Activated naive CD8-positive, alpha-beta T cell treated with anti-CD3 and anti-CD28 coated beads for 36 hours (primary cell): ENCODE data around the gene TSPAN32. TPM values are rescaled to one million over a fixed set of nuclear protein-coding genes. Genes with fewer than 3 reads are reported as not detected.
A peak's percentile ranks its signal among the peaks of the same experiment; 100 is the strongest.

ENCODE experiments used
- DNase-seq: peaks from one replicate; pipeline ENCODE4 v3.0.0; 2021
- H3K27ac Mint-ChIP-seq: one replicate; pipeline ENCODE4 v1.8.0; 2022; ENCODE audit warnings: mild to moderate bottlenecking, moderate library complexity, mixed read lengths
- H3K27me3 Mint-ChIP-seq: one replicate; pipeline ENCODE4 v1.8.0; 2022; ENCODE audit warnings: mild to moderate bottlenecking, mixed read lengths
- H3K36me3 Mint-ChIP-seq: one replicate; pipeline ENCODE4 v1.8.0; 2021; ENCODE audit warnings: mild to moderate bottlenecking, mixed read lengths
- H3K4me1 Mint-ChIP-seq: one replicate; pipeline ENCODE4 v1.8.0; 2021; ENCODE audit warnings: mixed read lengths
- H3K4me3 Mint-ChIP-seq: one replicate; pipeline ENCODE4 v1.8.0; 2022; ENCODE audit warnings: mild to moderate bottlenecking, moderate library complexity, mixed read lengths
- H3K9me3 Mint-ChIP-seq: one replicate; pipeline ENCODE4 v1.8.0; 2022; ENCODE audit warnings: mixed read lengths
- total RNA-seq, 2 experiments: library from RNA; stranded (reverse); gene quantifications; one replicate each; pipeline ENCODE4 v1.2.3, GENCODE V29; 2021

Gene TSPAN32
- total RNA-seq, 2 experiments from 2014 or later, result 5.4 to 5.5 TPM

GRCh38 chr11:2302306-2302895 lies 588 bp downstream of the TSPAN32 start:
- peak overlapping the region; percentile 91 for H3K27ac Mint-ChIP-seq
- H3K36me3 Mint-ChIP-seq, result no peaks in the 10 kb centered on the region
- H3K9me3 Mint-ChIP-seq, result no peaks in the 10 kb centered on the region
- H3K27me3 Mint-ChIP-seq, result no peaks in the 10 kb centered on the region
- H3K4me3 Mint-ChIP-seq, result peak overlapping the region; percentile 86
- peak; percentile 48 for DNase-seq
- peaks cover 52% of the 10 kb centered on the region for H3K4me1 Mint-ChIP-seq

DNA sequence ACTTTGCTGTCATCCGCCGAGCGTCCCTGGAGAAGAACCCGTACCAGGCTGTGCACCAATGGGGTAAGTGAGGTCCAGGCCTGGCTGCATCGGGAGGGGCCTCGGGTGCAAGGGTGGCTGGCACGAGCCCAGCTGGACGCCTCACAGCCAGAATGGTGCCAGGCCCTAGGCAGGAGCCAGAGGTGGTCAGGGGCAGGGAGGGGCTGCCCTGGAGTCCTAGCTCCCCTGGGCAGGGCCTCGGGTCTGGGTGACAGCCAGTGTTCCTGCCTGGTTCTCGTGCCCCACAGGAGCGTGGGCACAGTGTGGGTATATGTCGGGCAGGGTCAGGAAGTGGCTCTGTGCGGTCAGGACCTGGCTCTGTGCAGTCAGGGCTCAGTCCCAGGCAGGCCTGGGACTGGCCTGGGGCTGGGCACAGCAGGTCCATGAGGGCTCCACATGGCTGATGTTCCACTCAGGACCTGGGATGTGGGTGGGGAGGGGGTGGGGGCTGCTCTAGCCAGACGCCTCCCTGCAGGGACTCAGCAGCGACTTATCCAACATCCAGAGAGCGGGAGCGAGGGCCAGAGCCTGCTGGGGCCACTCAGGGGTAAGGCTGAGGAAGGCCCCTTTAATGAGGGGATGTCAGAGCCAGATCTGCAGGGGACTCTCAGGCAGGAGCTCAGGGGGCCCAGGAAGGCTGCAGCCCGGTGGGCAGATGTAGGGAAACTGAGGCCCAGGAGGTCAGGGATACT lies 1.2 kb downstream of the TSPAN32 start:
- DNase-seq, result no peak
- H3K9me3 Mint-ChIP-seq, result no peaks in the 10 kb centered on the region
- peak overlapping the region; percentile 86 for H3K4me3 Mint-ChIP-seq
- peaks cover 50% of the 10 kb centered on the region for H3K4me1 Mint-ChIP-seq
- no peaks in the 10 kb centered on the region for H3K36me3 Mint-ChIP-seq
- H3K27ac Mint-ChIP-seq, result peak overlapping the region; percentile 81
- H3K27me3 Mint-ChIP-seq, result no peaks in the 10 kb centered on the region

GRCh38 chr11:2303627-2304505 lies 2.1 kb downstream of the TSPAN32 start:
- Mint-ChIP-seq H3K27me3 (no peaks in the 10 kb centered on the region), H3K4me1 (peaks cover 49% of the 10 kb centered on the region), H3K36me3 (no peaks in the 10 kb centered on the region), H3K9me3 (no peaks in the 10 kb centered on the region), H3K4me3 (peak overlapping the region; percentile 86), H3K27ac (peak overlapping the region; percentile 63)
- DNase-seq, result no peak

DNA sequence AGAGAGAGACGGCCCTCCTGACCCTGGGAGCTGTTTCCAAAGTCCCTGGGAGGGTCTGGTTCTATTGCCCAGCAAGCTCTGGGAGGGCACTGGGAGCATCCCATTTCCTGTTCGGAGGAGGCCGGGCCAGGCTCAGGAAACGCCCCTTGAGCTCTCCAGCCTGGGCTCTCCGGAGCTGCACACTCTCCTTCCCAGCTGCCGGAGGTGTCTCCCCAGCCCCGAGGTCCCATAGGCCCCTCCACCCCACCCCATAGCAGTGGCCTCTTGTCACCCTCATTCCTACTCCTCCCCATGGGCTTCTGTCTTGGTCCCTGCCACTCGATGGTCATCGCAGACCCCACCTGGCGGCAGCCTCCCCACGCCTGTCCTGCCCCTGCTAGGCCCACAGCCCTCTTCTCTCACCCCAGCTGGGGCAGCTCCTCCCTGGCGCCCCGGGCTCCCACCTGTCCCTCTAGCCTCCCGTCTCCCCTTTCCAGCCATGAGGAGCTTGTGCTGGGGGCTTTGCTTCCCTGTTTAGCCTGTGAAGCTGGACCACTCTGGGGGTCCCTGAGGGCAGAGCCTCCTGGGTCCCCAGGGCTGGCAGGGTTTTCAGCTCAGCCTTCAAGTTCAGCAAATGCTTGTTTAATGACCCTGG lies 2.8 kb downstream of the TSPAN32 start:
- Mint-ChIP-seq H3K27me3 (no peaks in the 10 kb centered on the region), H3K9me3 (no peaks in the 10 kb centered on the region), H3K36me3 (no peaks in the 10 kb centered on the region), H3K4me1 (peaks cover 45% of the 10 kb centered on the region), H3K27ac (peak overlapping the region; percentile 67), H3K4me3 (peak overlapping the region; percentile 36)
- no peak for DNase-seq

- H3K4me1 Mint-ChIP-seq, result peaks cover 43% of the 10 kb centered on the region
- no peaks in the 10 kb centered on the region for H3K27me3 Mint-ChIP-seq
- no peaks in the 10 kb centered on the region for H3K36me3 Mint-ChIP-seq
- peak overlapping the region; percentile 36 for H3K4me3 Mint-ChIP-seq
- no peaks in the 10 kb centered on the region for H3K9me3 Mint-ChIP-seq
- H3K27ac Mint-ChIP-seq, result peak overlapping the region; percentile 67
- DNase-seq, result peak; percentile 85
These were observed 3.4 kb downstream of the TSPAN32 start for GRCh38 chr11:2305140-2305778.

DNA sequence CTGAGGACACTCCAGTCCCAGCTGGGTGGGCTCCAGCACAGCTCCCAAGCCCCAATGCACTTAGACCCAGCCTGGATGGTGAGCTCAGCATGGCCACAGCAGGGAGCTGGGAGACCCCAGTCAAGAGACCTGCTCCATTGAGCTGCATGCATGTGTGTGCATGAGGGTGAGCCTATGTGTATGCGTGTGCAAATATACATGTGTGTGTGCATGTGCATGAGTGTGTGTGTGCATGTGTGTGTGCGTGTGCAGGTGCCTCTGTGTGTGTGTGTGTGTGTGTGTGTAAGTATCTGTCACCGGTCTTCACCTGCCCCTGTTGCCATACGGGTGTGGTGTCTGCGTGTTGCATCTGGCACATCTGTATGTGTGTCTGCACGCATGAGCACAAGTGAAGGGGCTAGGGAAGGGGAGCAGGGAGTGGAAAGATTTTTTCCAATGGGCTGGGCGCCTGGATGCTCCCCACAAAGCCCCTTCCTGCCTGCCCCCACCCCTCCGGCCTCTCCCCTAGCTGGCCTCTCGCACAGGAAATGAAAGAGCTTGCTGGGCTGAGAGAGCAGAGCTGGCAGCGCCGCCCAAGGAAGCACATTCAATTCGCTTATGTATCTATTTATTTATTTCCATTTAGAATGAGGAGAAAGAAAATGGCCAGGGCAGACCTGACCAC lies 4.1 kb downstream of the TSPAN32 start:
- H3K4me3 Mint-ChIP-seq, result peak overlapping the region; percentile 68
- H3K9me3 Mint-ChIP-seq, result no peaks in the 10 kb centered on the region
- DNase-seq, result peak; percentile 38
- H3K27me3 Mint-ChIP-seq, result no peaks in the 10 kb centered on the region
- peaks cover 38% of the 10 kb centered on the region for H3K4me1 Mint-ChIP-seq
- peak overlapping the region; percentile 89 for H3K27ac Mint-ChIP-seq
- no peaks in the 10 kb centered on the region for H3K36me3 Mint-ChIP-seq

DNA sequence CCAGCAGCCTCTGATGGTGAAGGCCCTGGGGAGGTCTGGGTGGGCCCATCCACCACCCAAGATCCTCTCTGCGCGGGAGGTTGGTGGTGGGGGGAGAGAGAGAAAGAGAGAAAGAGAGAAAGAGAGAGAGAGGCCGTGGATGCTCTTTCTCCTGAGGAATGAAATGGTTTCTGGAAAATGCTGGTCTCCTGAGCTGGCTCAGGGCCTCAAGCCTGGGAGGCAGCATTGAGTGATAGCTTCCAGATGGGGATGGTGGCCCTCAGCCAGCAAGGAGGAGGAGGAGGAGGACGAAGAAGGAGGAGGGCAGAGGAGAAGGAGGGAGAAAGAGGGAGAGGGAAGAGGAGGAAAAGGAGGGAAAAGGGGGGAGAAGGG lies 4.6 kb downstream of the TSPAN32 start:
- H3K4me3 Mint-ChIP-seq, result peak overlapping the region; percentile 68
- peak overlapping the region; percentile 89 for H3K27ac Mint-ChIP-seq
- H3K9me3 Mint-ChIP-seq, result no peaks in the 10 kb centered on the region
- H3K4me1 Mint-ChIP-seq, result peaks cover 36% of the 10 kb centered on the region
- H3K36me3 Mint-ChIP-seq, result no peaks in the 10 kb centered on the region
- no peaks in the 10 kb centered on the region for H3K27me3 Mint-ChIP-seq
- no peak for DNase-seq

DNA sequence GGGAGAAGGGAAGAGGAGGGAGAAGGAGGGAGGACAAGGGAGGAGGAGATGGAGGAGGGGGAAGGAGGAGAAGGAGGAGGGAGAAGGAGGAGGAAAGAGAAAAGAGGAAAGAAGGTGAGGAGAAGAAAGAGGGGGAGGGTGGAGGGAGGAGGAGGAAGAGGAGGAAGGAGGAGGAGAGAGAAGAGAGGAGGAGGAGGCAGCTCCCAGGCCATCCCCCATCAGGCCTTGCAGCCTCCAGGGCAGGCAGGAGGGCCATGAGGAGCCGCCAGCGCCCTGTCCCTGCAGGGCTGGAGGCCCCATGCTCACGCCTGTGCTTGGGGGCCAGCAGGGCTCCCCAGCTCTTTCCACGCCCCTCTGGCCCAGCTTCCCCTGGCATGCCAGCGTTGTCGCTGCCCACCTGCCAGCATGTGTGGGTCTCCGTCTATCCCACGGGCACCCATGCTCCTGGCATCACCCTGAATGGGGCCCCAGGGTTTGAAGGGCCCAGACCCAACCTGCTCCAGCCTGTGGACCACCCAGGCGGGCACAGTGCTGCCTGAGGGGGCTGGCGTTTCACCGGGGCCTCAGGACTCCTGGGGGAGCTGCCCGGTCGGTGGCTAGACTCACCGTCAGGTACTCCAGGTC lies 5.2 kb downstream of the TSPAN32 start:
- peak overlapping the region; percentile 20 for H3K27ac Mint-ChIP-seq
- no peaks in the 10 kb centered on the region for H3K36me3 Mint-ChIP-seq
- H3K27me3 Mint-ChIP-seq, result no peaks in the 10 kb centered on the region
- H3K4me1 Mint-ChIP-seq, result peaks cover 31% of the 10 kb centered on the region
- no peak for DNase-seq
- no peak overlapping the region for H3K4me3 Mint-ChIP-seq
- H3K9me3 Mint-ChIP-seq, result no peaks in the 10 kb centered on the region

- no peak overlapping the region for H3K4me3 Mint-ChIP-seq
- H3K36me3 Mint-ChIP-seq, result no peaks in the 10 kb centered on the region
- DNase-seq, result no peak
- peaks cover 30% of the 10 kb centered on the region for H3K4me1 Mint-ChIP-seq
- peak overlapping the region; percentile 62 for H3K27ac Mint-ChIP-seq
- no peaks in the 10 kb centered on the region for H3K9me3 Mint-ChIP-seq
- no peaks in the 10 kb centered on the region for H3K27me3 Mint-ChIP-seq
These were observed 5.9 kb downstream of the TSPAN32 start for GRCh38 chr11:2307501-2308331.

- H3K27ac Mint-ChIP-seq, result no peak overlapping the region
- no peak overlapping the region for H3K4me3 Mint-ChIP-seq
- no peaks in the 10 kb centered on the region for H3K36me3 Mint-ChIP-seq
- no peak for DNase-seq
- H3K27me3 Mint-ChIP-seq, result no peaks in the 10 kb centered on the region
- H3K9me3 Mint-ChIP-seq, result no peaks in the 10 kb centered on the region
- H3K4me1 Mint-ChIP-seq, result peaks cover 29% of the 10 kb centered on the region
These were observed 6.9 kb downstream of the TSPAN32 start for GRCh38 chr11:2308713-2309112.

DNA sequence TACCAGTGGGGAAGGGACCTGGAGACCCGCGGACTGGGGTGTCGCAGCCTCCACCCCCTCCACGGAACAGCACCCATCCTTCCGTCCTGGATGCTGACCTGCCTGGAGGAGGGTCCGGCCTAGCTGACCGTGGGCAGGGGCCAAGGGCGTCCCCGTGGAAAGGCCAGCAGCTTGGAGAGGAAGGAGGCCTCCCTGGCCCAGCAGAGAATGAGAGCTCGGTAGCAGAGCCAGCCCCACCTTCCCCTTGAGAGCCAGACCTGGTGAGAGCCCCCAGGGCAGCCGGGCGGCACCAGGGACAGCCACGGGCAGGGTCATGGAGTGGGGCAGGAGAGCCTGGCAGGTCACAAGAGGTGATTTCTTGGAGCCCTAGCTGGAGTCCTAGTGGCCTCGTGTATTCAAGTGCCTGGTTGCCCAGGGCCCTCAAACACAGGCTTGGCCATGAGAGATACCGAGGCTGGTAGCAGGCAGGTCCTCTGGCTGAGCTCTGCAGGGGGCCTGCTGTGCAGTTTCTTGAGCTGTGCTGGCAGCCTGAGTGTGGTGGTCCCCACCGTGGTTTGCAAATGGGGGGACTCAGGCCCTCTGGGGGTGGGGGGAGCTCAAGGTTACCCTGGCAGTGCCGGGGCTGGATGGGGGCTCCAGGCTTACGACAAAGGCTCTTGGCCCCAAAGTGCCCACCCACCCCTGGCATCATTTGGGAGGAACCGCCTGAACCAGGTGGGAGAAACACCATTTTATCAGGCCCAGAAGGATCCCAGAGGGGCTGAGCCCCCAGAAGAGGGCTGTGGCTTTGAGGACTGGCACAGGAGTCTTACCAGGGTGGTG lies 7.6 kb downstream of the TSPAN32 start:
- Mint-ChIP-seq H3K4me3 (no peak overlapping the region), H3K27me3 (no peaks in the 10 kb centered on the region), H3K36me3 (no peaks in the 10 kb centered on the region), H3K4me1 (peaks cover 24% of the 10 kb centered on the region), H3K27ac (no peak overlapping the region), H3K9me3 (no peaks in the 10 kb centered on the region)
- DNase-seq, result no peak

DNA sequence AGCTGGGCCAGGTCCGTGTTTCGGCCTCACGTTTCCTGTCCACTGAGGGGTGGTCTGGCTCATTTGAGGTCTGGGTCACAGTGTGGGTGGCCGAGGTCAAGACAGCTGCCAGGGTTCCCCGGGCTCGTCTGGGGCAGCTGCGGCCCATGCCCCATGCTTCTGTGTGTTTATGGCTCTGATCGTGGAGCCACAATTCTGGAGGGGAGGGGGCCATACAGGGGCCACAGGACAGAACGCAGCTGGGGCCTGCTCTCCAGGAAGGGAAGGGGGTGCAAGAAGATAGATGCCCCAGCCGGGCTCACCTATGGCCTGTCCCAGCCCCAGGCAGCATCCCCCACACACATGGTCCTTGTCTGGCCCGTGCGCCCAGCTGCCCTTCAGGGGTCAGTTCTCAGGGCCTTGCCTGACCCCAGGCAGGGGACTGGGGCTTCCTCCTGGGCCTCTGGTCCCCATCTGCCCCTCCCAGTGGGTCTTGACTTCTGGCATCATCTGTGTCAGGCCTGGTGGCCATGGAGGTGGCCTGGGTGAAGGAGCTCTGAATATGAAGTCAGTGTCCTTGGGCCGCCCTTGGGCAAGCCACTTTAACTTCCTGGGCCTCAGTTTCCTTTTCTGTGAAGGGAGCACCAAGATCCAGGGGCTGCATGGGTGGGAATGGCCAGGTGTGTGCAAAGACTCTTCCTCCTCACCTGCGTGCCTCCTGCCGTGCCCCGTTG lies 8.4 kb downstream of the TSPAN32 start:
- Mint-ChIP-seq H3K27ac (no peak overlapping the region), H3K4me1 (peaks cover 24% of the 10 kb centered on the region), H3K36me3 (no peaks in the 10 kb centered on the region), H3K27me3 (no peaks in the 10 kb centered on the region), H3K4me3 (no peak overlapping the region), H3K9me3 (no peaks in the 10 kb centered on the region)
- no peak for DNase-seq
